K562 (cell line): ENCODE results near the gene CNPY3. TPM values are rescaled to one million over a fixed set of nuclear protein-coding genes. Genes with fewer than 3 reads are reported as not detected.

Experiments used
- ATAC-seq: fragments of 200-7000 bp; cut with Tn5 transposase; 3 replicates; pipeline ENCODE4 v1.9.1; 2020; ENCODE audit warnings: moderate library complexity
- BruUV-seq: library from RNA; stranded (reverse); fragments of 400-500 nt; replicated peaks from 2 replicates; lab custom pipeline; 2021; lab: Mats Ljungman, UMichigan
- CTCF ChIA-PET: fragments of 300-600 bp; formaldehyde crosslinking; extraction: SDS; loops from one replicate; lab custom pipeline; 2021; ENCODE audit warnings: low intra/inter-chr PET ratio; lab: Yijun Ruan, JAX
- POLR2A ChIA-PET: fragments of 300-600, 350-650 bp; sonication (Branson Sonifier 250); formaldehyde crosslinking; extraction: SDS; loops from one replicate; lab custom pipeline; 2021; ENCODE audit warnings: antibody characterized with exemption, inconsistent platforms; lab: Yijun Ruan, JAX
- DNase-seq, 4 experiments: peaks; one replicate each; pipeline versions ENCODE4 v3.0.0 to v3.0.0-alpha.2; 2011 to 2018; ENCODE audit warnings: low spot score in 3 of 4, mixed read lengths in 3 of 4; ENCODE audit errors: extremely low read depth in 1 of 4
- FAIRE-seq: peaks from 2 replicates; lab custom pipeline; 2011; peaks lifted over from hg19 to GRCh38; lab: Jason Lieb, UNC
- H2AFZ ChIP-seq: 2 replicates; pipeline ENCODE4 v1.6.0; 2011; ENCODE audit warnings: low read depth, low read length, control low read depth, inconsistent platforms
- H3K27ac ChIP-seq: fragments of 200-600 bp; 3 replicates; pipeline ENCODE4 v1.8.0; 2011; ENCODE audit warnings: low read depth, mild to moderate bottlenecking, control low read depth, inconsistent platforms, low read length, moderate library complexity, mixed read lengths; ENCODE audit errors: extremely low read depth
- H3K27me3 ChIP-seq, 2 experiments: fragments of 300-600 bp in 1 of 2; 2 replicates in 1 of 2; 3 replicates in 1 of 2; pipeline versions ENCODE4 v1.6.0 to v1.8.0; 2011; ENCODE audit warnings: inconsistent platforms in 2 of 2, low read length in 2 of 2, mild to moderate bottlenecking in 1 of 2, mixed read lengths in 1 of 2, moderate library complexity in 1 of 2; ENCODE audit not compliant: control insufficient read depth in 2 of 2, insufficient read depth in 2 of 2
- H3K36me3 ChIP-seq: fragments of 300-600 bp; 3 replicates; pipeline ENCODE4 v1.8.0; 2011; ENCODE audit warnings: mild to moderate bottlenecking, low read length, inconsistent platforms; ENCODE audit not compliant: control insufficient read depth, insufficient read depth
- H3K4me1 ChIP-seq, 2 experiments: fragments of 200-600 bp in 1 of 2; replicated peaks in 1 of 2; 2 replicates in 1 of 2; 3 replicates in 1 of 2; pipeline versions ENCODE4 v1.5.1 to v1.8.0; 2011; ENCODE audit warnings: inconsistent platforms in 2 of 2, low read length in 2 of 2, mild to moderate bottlenecking in 1 of 2, mixed read lengths in 1 of 2, moderate library complexity in 1 of 2; ENCODE audit not compliant: control insufficient read depth in 2 of 2, insufficient read depth in 2 of 2
- H3K4me2 ChIP-seq: 2 replicates; pipeline ENCODE4 v1.6.1; 2011; ENCODE audit warnings: low read length, control low read depth, inconsistent platforms, mixed read lengths; ENCODE audit not compliant: insufficient read depth
- H3K4me3 ChIP-seq: fragments of 200-600 bp; sonication (generic), shearing (Covaris generic); 2 replicates; pipeline ENCODE4 v1.5.1; 2016; ENCODE audit warnings: control low read depth, inconsistent platforms
- H3K79me2 ChIP-seq: fragments of 200-600 bp; 3 replicates; pipeline ENCODE4 v1.8.0; 2011; ENCODE audit warnings: low read length, inconsistent platforms; ENCODE audit not compliant: control insufficient read depth, insufficient read depth
- H3K9ac ChIP-seq, 2 experiments: 2 replicates each; pipeline versions ENCODE4 v1.6.0 to v1.6.1; 2011; ENCODE audit warnings: low read depth in 2 of 2, low read length in 2 of 2, control low read depth in 1 of 2, inconsistent platforms in 1 of 2, mild to moderate bottlenecking in 1 of 2, mixed read lengths in 1 of 2; ENCODE audit not compliant: insufficient read depth in 1 of 2
- H3K9me1 ChIP-seq: one replicate; pipeline ENCODE4 v1.6.0; 2011; ENCODE audit warnings: inconsistent platforms, mild to moderate bottlenecking, low read length, moderate library complexity; ENCODE audit not compliant: control insufficient read depth, insufficient read depth
- H3K9me3 ChIP-seq: replicated peaks from 2 replicates; pipeline ENCODE4 v1.5.1; 2011; ENCODE audit warnings: low read depth, low read length, inconsistent platforms; ENCODE audit not compliant: control insufficient read depth, insufficient read depth
- H4K20me1 ChIP-seq: replicated peaks from 2 replicates; pipeline ENCODE4 v1.6.1; 2011; ENCODE audit warnings: low read length, inconsistent platforms, mixed read lengths; ENCODE audit not compliant: control insufficient read depth, insufficient read depth
- BACH1 ChIP-seq: fragments of 200-800 bp; sonication (Bioruptor generic); IDR thresholded peaks from 2 replicates; pipeline ENCODE4 v1.6.1; 2016; ENCODE audit warnings: missing genetic modification characterization, missing compliant biosample characterization
- BCOR ChIP-seq: fragments of 450-650 bp; IDR thresholded peaks from 2 replicates; pipeline ENCODE4 v1.6.1; 2016
- BRCA1 ChIP-seq, 2 experiments: fragments of 450-650 bp in 1 of 2; sonication (generic) in 1 of 2; formaldehyde crosslinking in 1 of 2; IDR thresholded peaks; 2 replicates each; pipeline versions ENCODE4 v1.5.0 to v1.6.1; 2017 to 2020; ENCODE audit warnings: mild to moderate bottlenecking in 1 of 2, missing genetic modification reagents in 1 of 2
- CBFB ChIP-seq: sonication (generic); formaldehyde crosslinking; IDR thresholded peaks from 2 replicates; pipeline ENCODE4 v1.4.0; 2020; ENCODE audit warnings: mild to moderate bottlenecking, missing genetic modification reagents
- CCAR2 ChIP-seq: fragments of 200-400 bp; formaldehyde crosslinking; IDR thresholded peaks from 2 replicates; pipeline ENCODE4 v1.6.1; 2017; ENCODE audit warnings: mild to moderate bottlenecking, low read depth, low read length
- CREB5 ChIP-seq: fragments of 250-450 bp; sonication (Bioruptor Pico); IDR thresholded peaks from 2 replicates; pipeline ENCODE4 v1.5.0; 2020; ENCODE audit warnings: mild to moderate bottlenecking
- DACH1 ChIP-seq: fragments of 450-650 bp; IDR thresholded peaks from 2 replicates; pipeline ENCODE4 v1.6.1; 2018; ENCODE audit not compliant: partially characterized antibody
- HMG20A ChIP-seq: fragments of 450-650 bp; formaldehyde crosslinking; conservative IDR thresholded peaks from 2 replicates; pipeline ENCODE4 v1.4.0; 2020; ENCODE audit warnings: mild to moderate bottlenecking, mixed read lengths
- MAFK ChIP-seq: IDR thresholded peaks from 2 replicates; pipeline ENCODE4 v1.6.1; 2011; ENCODE audit warnings: low read length, improper control_type of control experiment
- MCM3 ChIP-seq: fragments of 450-650 bp; IDR thresholded peaks from 2 replicates; pipeline ENCODE4 v1.6.1; 2016
- PHF21A ChIP-seq: fragments of 450-650 bp; IDR thresholded peaks from 2 replicates; pipeline ENCODE4 v1.6.1; 2017; ENCODE audit warnings: low read depth, borderline replicate concordance
- POLR2B ChIP-seq: fragments of 450-650 bp; IDR thresholded peaks from 2 replicates; pipeline ENCODE4 v1.6.1; 2018; ENCODE audit warnings: low read depth; ENCODE audit not compliant: partially characterized antibody
- POLR2G ChIP-seq: fragments of 200-400 bp; formaldehyde crosslinking; IDR thresholded peaks from 2 replicates; pipeline ENCODE4 v1.6.1; 2017; ENCODE audit warnings: low read depth, mild to moderate bottlenecking, antibody characterized with exemption, low read length, moderate library complexity
- RCOR1 ChIP-seq, 2 experiments: IDR thresholded peaks; 2 replicates each; pipeline ENCODE4 v1.6.1; 2012; ENCODE audit warnings: low read depth in 2 of 2, low read length in 2 of 2, borderline replicate concordance in 1 of 2, improper control_type of control experiment in 1 of 2
- SNIP1 ChIP-seq: fragments of 450-650 bp; IDR thresholded peaks from 2 replicates; pipeline ENCODE4 v1.7.1; 2017; ENCODE audit warnings: low read depth, mild to moderate bottlenecking
- TFE3 ChIP-seq: fragments of 450-650 bp; formaldehyde crosslinking; IDR thresholded peaks from 2 replicates; pipeline ENCODE4 v1.4.0; 2020; ENCODE audit warnings: mild to moderate bottlenecking, mixed read lengths
- ZBTB1 ChIP-seq: sonication (generic); formaldehyde crosslinking; IDR thresholded peaks from 2 replicates; pipeline ENCODE4 v1.8.1; 2023; ENCODE audit warnings: missing genetic modification reagents, low read depth, mild to moderate bottlenecking, borderline replicate concordance
- ZFP36 ChIP-seq: fragments of 150-350 bp; IDR thresholded peaks from 2 replicates; pipeline ENCODE4 v1.6.1; 2018; ENCODE audit warnings: low read length, low read depth; ENCODE audit not compliant: partially characterized antibody
- ZNF217 ChIP-seq: sonication (generic); formaldehyde crosslinking; IDR thresholded peaks from 2 replicates; pipeline ENCODE4 v1.8.0; 2022; ENCODE audit warnings: mild to moderate bottlenecking, missing genetic modification reagents
- WGBS: fragments of 100-300 bp; shearing (Covaris generic); methylation state at CpG from one replicate; pipeline ENCODE4 v1.1.6; 2016; ENCODE audit warnings: low coverage, mixed read lengths; ENCODE audit not compliant: insufficient coverage; ENCODE audit errors: missing lambda C conversion rate; 5-methylcytosine and 5-hydroxymethylcytosine counted together
- in situ Hi-C: fragments of 300-500 bp; cut with MboI; formaldehyde crosslinking; loops from 4 replicates; pipeline ENCODE4 v1.15.0; 2018; ENCODE audit warnings: inconsistent platforms, mixed read lengths
- intact Hi-C: fragments of 100-400 bp; cut with micrococcal nuclease; formaldehyde crosslinking; loops from 2 replicates; pipeline ENCODE4 v1.14.2; 2022
- polyA plus RNA-seq, 8 experiments: library from polyadenylated mRNA; depleted of rRNA in 4 of 8; stranded (reverse) in 5 of 8; unstranded in 3 of 8; fragments of >200 nt; fragmentation: Nextera tagmentation in 2 of 8; fragmentation: Illumina TruSeq in 1 of 8; extraction: Ambion mirVana in 2 of 8; extraction: Trizol in 1 of 8; gene quantifications; 2 replicates each; pipeline versions ENCODE4 v1.2.1 to v1.2.3, GENCODE V29; 2011 to 2014; ENCODE audit warnings: inconsistent platforms in 1 of 8, missing spikeins in 1 of 8
- total RNA-seq, 7 experiments: library from RNA; depleted of rRNA in 6 of 7; stranded (reverse); fragments of >200 nt in 6 of 7; fragmentation: Illumina TruSeq in 2 of 7; extraction: Trizol in 2 of 7; gene quantifications; 2 replicates each; pipeline versions ENCODE4 v1.2.1 to v1.2.3, GENCODE V29; 2011 to 2021; ENCODE audit warnings: low replicate concordance in 1 of 7
- TF ChIP-seq, protein P1 (sequence below), 2 experiments: fragments of 450-650 bp; IDR thresholded peaks; 2 replicates each; pipeline ENCODE4 v1.6.1; 2016

CNPY3 gene
- total and polyA plus RNA-seq, 9 of the 15 experiments (the other 6 are each of a cell fraction or from before 2014, with no cell fraction given), result 2.4 to 37.4 (median 21.2) TPM

DNA sequence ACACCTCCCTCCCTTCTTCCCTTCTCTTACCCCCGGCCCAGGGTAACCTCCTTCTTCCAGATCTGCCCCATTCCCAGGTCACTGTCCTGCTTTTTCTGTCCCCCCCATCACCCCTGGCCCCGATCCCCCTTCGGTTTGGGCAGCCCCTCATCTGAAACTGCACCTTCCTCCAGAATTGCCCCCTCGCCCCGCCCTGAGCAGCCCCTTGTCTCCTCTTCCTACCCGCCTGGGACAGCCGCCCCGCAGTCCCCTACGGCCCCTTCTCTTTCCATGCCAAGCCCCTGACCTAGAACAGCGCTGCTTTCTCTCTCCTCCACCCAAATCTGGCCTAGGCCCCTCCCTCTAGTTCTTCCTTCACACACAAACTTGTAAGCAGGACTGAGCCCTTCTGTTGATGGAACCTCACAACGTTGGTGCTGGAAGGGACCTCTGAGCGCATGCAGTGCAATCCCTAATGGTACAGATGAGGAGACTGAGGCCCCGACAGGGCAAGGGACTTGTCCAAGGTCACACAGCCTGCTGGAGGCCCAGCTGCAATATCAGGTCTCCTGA is 55.7 kb downstream of the CNPY3 start:
- ATAC-seq, result peak; percentile 5
- in situ Hi-C loops, result no loop called here
- Histone ChIP-seq H2AFZ (peak overlapping the region; percentile 83), H3K36me3 (peaks cover 27% of the 10 kb centered on the region), H4K20me1 (peaks cover 11% of the 10 kb centered on the region), H3K27ac (peak overlapping the region; percentile 69), H3K9me3 (no peaks in the 10 kb centered on the region), H3K9ac (peak overlapping the region; percentile 72 to 94), H3K79me2 (peaks cover 30% of the 10 kb centered on the region), H3K4me2 (peak overlapping the region; percentile 87), H3K9me1 (peaks cover 12% of the 10 kb centered on the region), H3K4me1 (peaks cover 33% of the 10 kb centered on the region in 2 experiments), H3K27me3 (no peaks in the 10 kb centered on the region), H3K4me3 (peak overlapping the region; percentile 64)
- peak; percentile 73 for FAIRE-seq
- TSS peak; percentile 34 for BruUV-seq
- intact Hi-C loops, result no loop called here
- DNase-seq, result peak; percentile 38 to 44 (median 41)
- 7% methylated on average over 11 of the region's 13 CpGs for WGBS
- CTCF ChIA-PET, result no interaction called here
- POLR2A ChIA-PET, result interaction anchor here (1.0 to 2.0 kb wide), 6 partner anchors 9 to 159 kb away, joined by 3 to 12 read pairs (median 5); no protein-coding TSS in a partner anchor
- TF ChIP-seq DACH1, result no peak
- no peak for TF ChIP-seq TFE3 (CRISPR knock-in tag)
- TF ChIP-seq CBFB, result no peak
- TF ChIP-seq MCM3, result no peak
- TF ChIP-seq SNIP1, result no peak
- TF ChIP-seq RCOR1 (IDR thresholded peaks at IDR 0.05; ENCODE audit: borderline replicate concordance in 1 of 2, low read depth in 2 of 2, low read length in 2 of 2), result 0 out of 4 replicates have a peak, but pooled peaks of 1 of the 2 experiments have one; percentile 5
- TF ChIP-seq POLR2B, result no peak
- peak; percentile 25; the same call in 1 of the 2 replicates for TF ChIP-seq PHF21A
- no peak for TF ChIP-seq ZNF217 (CRISPR knock-in tag)
- peak; percentile 84; the same call in 1 of the 2 replicates for TF ChIP-seq BCOR
- TF ChIP-seq POLR2G, result no peak
- TF ChIP-seq HMG20A (CRISPR knock-in tag), result no peak
- no peak for TF ChIP-seq CREB5 (CRISPR knock-in tag)
- peak; percentile 63 for TF ChIP-seq ZFP36
- TF ChIP-seq CCAR2, result no peak
- TF ChIP-seq BRCA1 (IDR thresholded peaks at IDR 0.05), result no peak
- no peak for TF ChIP-seq BRCA1 (CRISPR knock-in tag; IDR thresholded peaks at IDR 0.05)
- no peak for TF ChIP-seq BACH1 (tag)
- TF ChIP-seq ZBTB1 (CRISPR knock-in tag), result no peak
- TF ChIP-seq, protein P1, sequence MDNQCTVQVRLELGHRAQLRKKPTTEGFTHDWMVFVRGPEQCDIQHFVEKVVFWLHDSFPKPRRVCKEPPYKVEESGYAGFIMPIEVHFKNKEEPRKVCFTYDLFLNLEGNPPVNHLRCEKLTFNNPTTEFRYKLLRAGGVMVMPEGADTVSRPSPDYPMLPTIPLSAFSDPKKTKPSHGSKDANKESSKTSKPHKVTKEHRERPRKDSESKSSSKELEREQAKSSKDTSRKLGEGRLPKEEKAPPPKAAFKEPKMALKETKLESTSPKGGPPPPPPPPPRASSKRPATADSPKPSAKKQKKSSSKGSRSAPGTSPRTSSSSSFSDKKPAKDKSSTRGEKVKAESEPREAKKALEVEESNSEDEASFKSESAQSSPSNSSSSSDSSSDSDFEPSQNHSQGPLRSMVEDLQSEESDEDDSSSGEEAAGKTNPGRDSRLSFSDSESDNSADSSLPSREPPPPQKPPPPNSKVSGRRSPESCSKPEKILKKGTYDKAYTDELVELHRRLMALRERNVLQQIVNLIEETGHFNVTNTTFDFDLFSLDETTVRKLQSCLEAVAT (IDR thresholded peaks at IDR 0.05), result no peak
- TF ChIP-seq MAFK, result no peak
